ENCODE data around the gene CAB39.

GRCh38 chr2:230830428-230830827, 117.8 kb downstream of the CAB39 start:
- no peak for TF ChIP-seq CTCF (IDR thresholded peaks at IDR 0.05; ENCODE audit: insufficient read depth, low read length)
- no peak for TF ChIP-seq REST (IDR thresholded peaks at IDR 0.05; ENCODE audit: insufficient replicate concordance, low read depth)
- TF ChIP-seq POLR2AphosphoS5 (IDR thresholded peaks at IDR 0.05; ENCODE audit: low read depth) = no peak
- no peak for TF ChIP-seq GABPA (IDR thresholded peaks at IDR 0.05; ENCODE audit: low read depth)
- TF ChIP-seq SPI1 (IDR thresholded peaks at IDR 0.05; ENCODE audit: borderline replicate concordance, low read depth) = no peak
